HG03097 (cell line): ENCODE measurements around the gene FAM227A.

Experiments used
- ATAC-seq: cut with Tn5 transposase; IDR thresholded peaks from one replicate; pipeline ENCODE4 v1.9.1; 2021; ENCODE audit not compliant: unreplicated experiment, low FRiP score

Gene FAM227A

GRCh38 chr22:38656256-38657044 lies at the start of gene FAM227A, which contains the start of gene CBY1:
TSS of gene FAM227A (minus strand) at chr22:38656392. CDS start at chr22:38650168, 6,224 bp downstream.
TSS of gene CBY1 (plus strand) at chr22:38656638. CDS start at chr22:38668055, 11,417 bp downstream.
- peak; percentile 81 for ATAC-seq

- ATAC-seq, result peak; percentile 67
Measured at GRCh38 chr22:38705235-38706100, 49.3 kb upstream of the FAM227A start, which contains the start of gene GTPBP1. TSS of gene GTPBP1 (plus strand) at chr22:38705944. CDS start at chr22:38705956, 12 bp downstream.

- ATAC-seq, result no peak
Measured at GRCh38 chr22:38704654-38705234, 48.6 kb upstream of the FAM227A start.

- peak; percentile 33 for ATAC-seq
Measured at GRCh38 chr22:38700789-38701628, 44.8 kb upstream of the FAM227A start, which contains the start of gene JOSD1. TSS of gene JOSD1 (minus strand) at chr22:38700943. CDS start at chr22:38699987, 956 bp downstream.

- ATAC-seq, result no peak
Measured at GRCh38 chr22:38700270-38700788, 44.1 kb upstream of the FAM227A start.

- ATAC-seq, result no peak
Measured at GRCh38 chr22:38699784-38700183, 43.6 kb upstream of the FAM227A start.

GRCh38 chr22:38699143-38699542 lies 43.0 kb upstream of the FAM227A start:
- ATAC-seq, result no peak

- no peak for ATAC-seq
Measured at GRCh38 chr22:38698407-38699094, 42.4 kb upstream of the FAM227A start.

GRCh38 chr22:38697425-38698089 lies 41.4 kb upstream of the FAM227A start:
- no peak for ATAC-seq

- no peak for ATAC-seq
Measured at GRCh38 chr22:38696606-38697424, 40.6 kb upstream of the FAM227A start.

- no peak for ATAC-seq
Measured at GRCh38 chr22:38694940-38695339, 38.7 kb upstream of the FAM227A start.

- ATAC-seq, result no peak
Measured at GRCh38 chr22:38694049-38694448, 37.9 kb upstream of the FAM227A start.

- ATAC-seq, result no peak
Measured at GRCh38 chr22:38689651-38690050, 33.5 kb upstream of the FAM227A start.

GRCh38 chr22:38685761-38686160 lies 29.6 kb upstream of the FAM227A start:
- no peak for ATAC-seq

GRCh38 chr22:38684895-38685294 lies 28.7 kb upstream of the FAM227A start:
- ATAC-seq, result no peak

GRCh38 chr22:38681582-38682335 lies 25.6 kb upstream of the FAM227A start, which contains the start of gene TOMM22:
TSS of gene TOMM22 (plus strand) at chr22:38681957. CDS start at chr22:38681979, 22 bp downstream.
- ATAC-seq, result peak; percentile 88

- ATAC-seq, result no peak
Measured at GRCh38 chr22:38675833-38676232, 19.6 kb upstream of the FAM227A start.
